A673 (cell line): ENCODE results near the gene MRPS17. TPM values are rescaled to one million over a fixed set of nuclear protein-coding genes. Genes with fewer than 3 reads are reported as not detected.

Source experiments
- BruUV-seq: library from RNA; stranded (reverse); fragments of 400-500 nt; replicated peaks from 2 replicates; lab custom pipeline; 2021; lab: Mats Ljungman, UMichigan
- CTCF ChIA-PET: fragments of 300-600 bp; sonication (Branson Sonifier 250); formaldehyde crosslinking; loops from one replicate; lab custom pipeline; 2022; ENCODE audit warnings: antibody characterized with exemption; lab: Charles Lee
- POLR2A ChIA-PET: fragments of 300-600 bp; sonication (Branson Sonifier 250); formaldehyde crosslinking; loops from one replicate; lab custom pipeline; 2022; ENCODE audit warnings: antibody characterized with exemption; ENCODE audit not compliant: low non-redundant PET; lab: Charles Lee
- DNase-seq: peaks from one replicate; pipeline ENCODE4 v3.0.0-alpha.2; 2015; ENCODE audit warnings: low spot score
- H3K27ac ChIP-seq: fragments of 200-600 bp; sonication (generic); 2 replicates; pipeline ENCODE4 v1.5.1; 2016; ENCODE audit warnings: mixed run types, low read depth, mild to moderate bottlenecking, mixed read lengths, antibody characterized with exemption, low read length; ENCODE audit not compliant: poor library complexity, severe bottlenecking
- H3K27me3 ChIP-seq: fragments of 200-600 bp; sonication (generic); replicated peaks from 2 replicates; pipeline ENCODE4 v1.6.1; 2017; ENCODE audit warnings: mixed run types, low read depth, mild to moderate bottlenecking, mixed read lengths, antibody characterized with exemption, low read length; ENCODE audit not compliant: insufficient read depth, poor library complexity
- H3K36me3 ChIP-seq: fragments of 200-600 bp; sonication (generic); 2 replicates; pipeline ENCODE4 v1.6.1; 2016; ENCODE audit warnings: mixed run types, mild to moderate bottlenecking, mixed read lengths, antibody characterized with exemption, low read length; ENCODE audit not compliant: insufficient read depth, poor library complexity, severe bottlenecking
- H3K4me1 ChIP-seq: fragments of 200-600 bp; sonication (generic); 2 replicates; pipeline ENCODE4 v1.6.1; 2017; ENCODE audit warnings: mixed run types, mild to moderate bottlenecking, mixed read lengths, antibody characterized with exemption, low read length; ENCODE audit not compliant: insufficient read depth, poor library complexity, severe bottlenecking
- H3K4me3 ChIP-seq: fragments of 200-600 bp; sonication (generic); 2 replicates; pipeline ENCODE4 v1.5.1; 2016; ENCODE audit warnings: low read depth, mixed run types, mild to moderate bottlenecking, mixed read lengths, low read length; ENCODE audit not compliant: poor library complexity, severe bottlenecking
- H3K9me3 ChIP-seq: fragments of 200-600 bp; sonication (generic); 2 replicates; pipeline ENCODE4 v1.6.1; 2016; ENCODE audit warnings: mixed run types, low read depth, mild to moderate bottlenecking, mixed read lengths, antibody characterized with exemption, low read length; ENCODE audit not compliant: poor library complexity, severe bottlenecking
- CTCF ChIP-seq: fragments of 300-800, 200-600 bp; sonication (generic); conservative IDR thresholded peaks from 2 replicates; pipeline ENCODE4 v1.5.1; 2017; ENCODE audit warnings: low read depth, mild to moderate bottlenecking, antibody characterized with exemption, low read length, moderate library complexity, mixed read lengths
- EZH2 ChIP-seq: fragments of 200-600 bp; sonication (generic); IDR thresholded peaks from 2 replicates; pipeline ENCODE4 v1.6.1; 2017; ENCODE audit warnings: borderline replicate concordance, low read depth, mild to moderate bottlenecking, mixed read lengths, antibody characterized with exemption, low read length; ENCODE audit not compliant: poor library complexity, severe bottlenecking
- intact Hi-C: fragments of 100-400 bp; cut with micrococcal nuclease; formaldehyde crosslinking; loops from one replicate; pipeline ENCODE4 v1.10.0; 2022; ENCODE audit not compliant: unreplicated experiment
- total RNA-seq: library from RNA; stranded (reverse); gene quantifications from 2 replicates; pipeline ENCODE4 v1.2.3, GENCODE V29; 2021

MRPS17 gene
- total RNA-seq, 1 experiment from 2014 or later: 29.1 TPM

GRCh38 chr7:55970561-55970960 lies 18.9 kb downstream of the MRPS17 start:
- BruUV-seq: no TSS peak
- DNase-seq: no peak
- Histone ChIP-seq H3K4me3 (no peak overlapping the region), H3K9me3 (no peaks in the 10 kb centered on the region), H3K36me3 (peaks cover 16% of the 10 kb centered on the region), H3K4me1 (no peaks in the 10 kb centered on the region), H3K27me3 (no peaks in the 10 kb centered on the region), H3K27ac (no peak overlapping the region)
- intact Hi-C loops: no loop called here
- CTCF ChIA-PET: no interaction called here
- POLR2A ChIA-PET: no interaction called here
- no peak for TF ChIP-seq EZH2
- no peak for TF ChIP-seq CTCF

DNA sequence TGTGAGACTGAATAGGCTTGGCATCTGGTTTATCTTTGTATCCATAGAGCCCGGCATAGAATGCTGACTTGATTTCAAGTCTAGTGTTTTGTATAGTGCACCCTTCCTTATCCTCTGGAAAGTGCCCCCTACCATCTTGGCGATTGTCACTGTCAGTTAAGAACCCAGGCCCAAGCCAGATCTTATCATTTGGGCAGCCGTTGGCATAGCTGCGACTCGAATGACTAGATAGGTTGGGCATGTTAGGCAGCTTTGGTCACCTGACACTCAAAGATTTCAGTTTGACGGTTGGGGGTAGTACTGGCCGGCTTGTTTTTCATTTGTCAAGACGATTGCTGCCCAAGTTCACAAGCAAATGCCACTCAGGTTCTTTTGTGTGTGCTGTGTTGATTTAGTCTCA lies 19.3 kb downstream of the MRPS17 start:
- TF ChIP-seq CTCF (no peak), EZH2 (no peak)
- H3K4me1 ChIP-seq: no peaks in the 10 kb centered on the region
- no peak for DNase-seq
- POLR2A ChIA-PET: no interaction called here
- no peak overlapping the region for H3K27ac ChIP-seq
- no peak overlapping the region for H3K4me3 ChIP-seq
- peaks cover 16% of the 10 kb centered on the region for H3K36me3 ChIP-seq
- CTCF ChIA-PET: no interaction called here
- no TSS peak for BruUV-seq
- no peaks in the 10 kb centered on the region for H3K9me3 ChIP-seq
- no peaks in the 10 kb centered on the region for H3K27me3 ChIP-seq
- intact Hi-C loops: no loop called here

- ChIA-PET POLR2A (no interaction called here), CTCF (no interaction called here)
- Histone ChIP-seq H3K27ac (no peak overlapping the region), H3K4me1 (peaks cover 6% of the 10 kb centered on the region), H3K9me3 (no peaks in the 10 kb centered on the region), H3K27me3 (no peaks in the 10 kb centered on the region), H3K36me3 (peaks cover 11% of the 10 kb centered on the region), H3K4me3 (no peak overlapping the region)
- intact Hi-C loops: no loop called here
- BruUV-seq: no TSS peak
- no peak for DNase-seq
- TF ChIP-seq EZH2: no peak
Measured at GRCh38 chr7:55973747-55974250, 22.1 kb downstream of the MRPS17 start.
